Thymus (tissue), 11 donors: Measurements from ENCODE around the gene SLC34A3. TPM values are rescaled to one million over a fixed set of nuclear protein-coding genes. Genes with fewer than 3 reads are reported as not detected.
"Not testable (repeated sequence)": the region's sequence is repeated elsewhere in the genome, so short reads cannot be mapped to it uniquely, and the experiment has no call there.

ENCODE experiments used
- DNase-seq, 9 donors: peaks; one replicate each; pipeline ENCODE4 v3.0.0-alpha.2; 2013; ENCODE audit warnings: low spot score in 9 of 9, low read depth in 6 of 9, missing footprints in 1 of 9
- H3K27ac ChIP-seq, 2 donors: one replicate each; pipeline ENCODE4 v1.5.1; 2013; ENCODE audit warnings: control low read depth in 1 of 2, low read depth in 1 of 2, low read length in 1 of 2, mild to moderate bottlenecking in 1 of 2, moderate library complexity in 1 of 2
- H3K27me3 ChIP-seq, 2 donors: one replicate each; pipeline ENCODE4 v1.5.1; 2013; ENCODE audit warnings: low read length in 1 of 2; ENCODE audit not compliant: control insufficient read depth in 2 of 2, insufficient read depth in 1 of 2
- H3K36me3 ChIP-seq, 2 donors: one replicate each; pipeline ENCODE4 v1.5.1; 2013; ENCODE audit warnings: low read length in 1 of 2, mild to moderate bottlenecking in 1 of 2, moderate library complexity in 1 of 2; ENCODE audit not compliant: control insufficient read depth in 2 of 2, insufficient read depth in 2 of 2
- H3K4me1 ChIP-seq, 2 donors: one replicate each; pipeline ENCODE4 v1.5.1; 2013; ENCODE audit warnings: low read length in 2 of 2; ENCODE audit not compliant: control insufficient read depth in 2 of 2, insufficient read depth in 2 of 2
- H3K4me3 ChIP-seq, 2 donors: one replicate each; pipeline ENCODE4 v1.5.1; 2013; ENCODE audit warnings: low read length in 2 of 2, control low read depth in 1 of 2, mild to moderate bottlenecking in 1 of 2
- H3K9me3 ChIP-seq, 2 donors: one replicate each; pipeline ENCODE4 v1.5.1; 2013; ENCODE audit warnings: low read length in 1 of 2, mild to moderate bottlenecking in 1 of 2; ENCODE audit not compliant: control insufficient read depth in 2 of 2, insufficient read depth in 1 of 2
- WGBS: extraction: QIAGEN DNeasy Blood & Tissue Kit; methylation state at CpG from one replicate; pipeline ENCODE4 v1.1.7; 2013; 5-methylcytosine and 5-hydroxymethylcytosine counted together
- polyA plus RNA-seq: library from polyadenylated mRNA; stranded (reverse); fragments of 200-250 nt; gene quantifications from one replicate; pipeline ENCODE4 v1.2.3, GENCODE V29; 2013
- total RNA-seq: library from RNA; stranded (reverse); fragments of 120-200 nt; gene quantifications from one replicate; pipeline ENCODE4 v1.2.4, GENCODE V29; 2013
- donor health status: healthy.

SLC34A3 gene
- total and polyA plus RNA-seq, 2 donors, result 0.14 TPM; not detected in 1

GRCh38 chr9:137237759-137238726, 7.3 kb downstream of the SLC34A3 start:
- WGBS, result 95% methylated on average over 13 of the region's 13 CpGs
- H3K27ac ChIP-seq, result no peak overlapping the region
- no peak overlapping the region for H3K4me3 ChIP-seq
- peaks cover 0 to 24% of the 10 kb centered on the region in 2 donors for H3K27me3 ChIP-seq
- no peak for DNase-seq
- peaks cover 28 to 40% of the 10 kb centered on the region in 2 donors for H3K4me1 ChIP-seq
- H3K9me3 ChIP-seq, result no peaks in the 10 kb centered on the region
- H3K36me3 ChIP-seq, result peaks cover 7 to 12% of the 10 kb centered on the region in 2 donors

DNA sequence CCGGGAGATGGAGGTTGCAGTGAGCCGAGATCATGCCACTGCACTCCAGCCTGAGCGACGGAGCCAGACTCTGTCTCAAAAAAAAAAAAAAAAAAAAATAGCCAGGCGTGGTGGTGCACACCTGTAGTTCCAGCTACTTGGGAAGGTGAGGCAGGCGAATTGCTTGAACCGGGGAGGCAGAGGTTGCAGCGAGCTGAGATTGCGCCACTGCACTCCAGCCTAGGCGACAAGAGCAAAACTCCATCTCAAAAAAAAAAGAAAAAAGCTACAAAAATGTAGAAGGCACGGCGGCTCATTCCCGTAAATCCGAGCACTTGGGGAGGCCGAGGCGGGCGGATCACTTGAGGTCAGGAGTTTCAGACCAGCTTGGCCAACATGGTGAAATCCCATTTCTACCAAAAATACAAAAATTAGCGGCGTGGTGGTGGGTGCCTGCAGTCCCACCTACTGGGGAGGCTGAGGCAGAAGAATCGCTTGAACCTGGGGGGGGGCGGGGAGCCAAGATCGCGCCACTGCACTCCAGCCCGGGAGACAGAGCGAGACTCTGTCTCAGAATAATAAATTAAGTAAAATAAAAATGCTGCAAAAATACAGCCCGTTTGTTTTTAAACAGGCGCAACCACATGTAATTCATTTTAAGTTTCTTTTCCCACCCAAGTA, 9.0 kb downstream of the SLC34A3 start:
- Histone ChIP-seq H3K4me3 (peak overlapping the region; percentile 59 to 69), H3K4me1 (peaks cover 28 to 51% of the 10 kb centered on the region in 2 donors), H3K36me3 (peaks cover 11 to 19% of the 10 kb centered on the region in 2 donors), H3K27ac (peak overlapping the region; percentile 96 to 98), H3K27me3 (peaks cover 0 to 11% of the 10 kb centered on the region in 2 donors)
- WGBS, result 63% methylated on average over 27 of the region's 27 CpGs
- not testable (repeated sequence) for H3K9me3 ChIP-seq, DNase-seq

GRCh38 chr9:137240318-137240840, 9.7 kb downstream of the SLC34A3 start:
- H3K4me1 ChIP-seq, result peaks cover 28 to 51% of the 10 kb centered on the region in 2 donors
- peak in 6 of 9 donors; percentile 33 to 74 (median 58) for DNase-seq
- under 1% methylated on average over 58 of the region's 58 CpGs for WGBS
- no peaks in the 10 kb centered on the region for H3K9me3 ChIP-seq
- H3K27me3 ChIP-seq, result peaks cover 0 to 4% of the 10 kb centered on the region in 2 donors
- peak overlapping the region; percentile 59 to 69 for H3K4me3 ChIP-seq
- peak overlapping the region; percentile 96 to 98 for H3K27ac ChIP-seq
- peaks cover 11 to 19% of the 10 kb centered on the region in 2 donors for H3K36me3 ChIP-seq

GRCh38 chr9:137240841-137241489, 10.3 kb downstream of the SLC34A3 start, which contains the start of gene TUBB4B:
TSS of gene TUBB4B (plus strand) at chr9:137241287. CDS start at chr9:137241361, 74 bp downstream.
- peaks cover 27 to 49% of the 10 kb centered on the region in 2 donors for H3K4me1 ChIP-seq
- peak; percentile 99 to 100 (median 99) for DNase-seq
- peak within 1 kb of the TSS; percentile 96 to 98 for H3K27ac ChIP-seq
- peak within 1 kb of the TSS; percentile 73 to 78 for H3K4me3 ChIP-seq
- H3K27me3 ChIP-seq, result no peaks in the 10 kb centered on the region
- H3K36me3 ChIP-seq, result peaks cover 11 to 19% of the 10 kb centered on the region in 2 donors
- under 1% methylated on average over 67 of the region's 67 CpGs for WGBS
- H3K9me3 ChIP-seq, result no peaks in the 10 kb centered on the region

- Histone ChIP-seq H3K27me3 (no peaks in the 10 kb centered on the region), H3K27ac (peak overlapping the region in 1 of 2 donors; percentile 97), H3K36me3 (peaks cover 11 to 19% of the 10 kb centered on the region in 2 donors), H3K4me3 (peak overlapping the region; percentile 73 to 78), H3K9me3 (no peaks in the 10 kb centered on the region), H3K4me1 (peaks cover 20 to 42% of the 10 kb centered on the region in 2 donors)
- WGBS, result 6% methylated on average over 81 of the region's 83 CpGs
- DNase-seq, result peak in 1 of 9 donors; percentile 32
These were observed 11.0 kb downstream of the SLC34A3 start for GRCh38 chr9:137241490-137242268.

DNA sequence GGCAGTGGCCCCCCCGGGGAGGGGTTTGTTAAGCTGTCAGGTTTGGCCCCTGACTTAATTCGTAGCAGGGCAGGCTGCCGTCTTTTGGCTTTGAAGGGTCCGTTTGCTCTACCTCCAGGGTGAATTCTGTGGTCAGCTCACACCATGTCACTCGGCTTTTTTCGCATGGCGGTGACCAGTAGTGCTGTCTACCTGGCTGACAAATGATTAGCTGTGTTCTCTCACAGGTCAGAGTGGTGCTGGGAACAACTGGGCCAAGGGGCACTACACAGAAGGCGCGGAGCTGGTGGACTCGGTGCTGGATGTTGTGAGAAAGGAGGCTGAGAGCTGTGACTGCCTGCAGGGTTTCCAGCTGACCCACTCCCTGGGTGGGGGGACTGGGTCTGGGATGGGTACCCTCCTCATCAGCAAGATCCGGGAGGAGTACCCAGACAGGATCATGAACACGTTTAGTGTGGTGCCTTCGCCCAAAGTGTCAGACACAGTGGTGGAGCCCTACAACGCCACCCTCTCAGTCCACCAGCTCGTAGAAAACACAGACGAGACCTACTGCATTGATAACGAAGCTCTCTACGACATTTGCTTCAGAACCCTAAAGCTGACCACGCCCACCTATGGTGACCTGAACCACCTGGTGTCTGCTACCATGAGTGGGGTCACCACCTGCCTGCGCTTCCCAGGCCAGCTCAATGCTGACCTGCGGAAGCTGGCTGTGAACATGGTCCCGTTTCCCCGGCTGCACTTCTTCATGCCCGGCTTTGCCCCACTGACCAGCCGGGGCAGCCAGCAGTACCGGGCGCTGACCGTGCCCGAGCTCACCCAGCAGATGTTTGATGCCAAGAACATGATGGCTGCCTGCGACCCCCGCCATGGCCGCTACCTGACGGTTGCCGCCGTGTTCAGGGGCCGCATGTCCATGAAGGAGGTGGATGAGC, 11.8 kb downstream of the SLC34A3 start:
- H3K4me3 ChIP-seq, result peak overlapping the region; percentile 73 to 78
- H3K36me3 ChIP-seq, result peaks cover 11 to 19% of the 10 kb centered on the region in 2 donors
- H3K27ac ChIP-seq, result no peak overlapping the region
- WGBS, result 93% methylated on average over 36 of the region's 36 CpGs
- no peaks in the 10 kb centered on the region for H3K27me3 ChIP-seq
- H3K9me3 ChIP-seq, result no peaks in the 10 kb centered on the region
- no peak for DNase-seq
- peaks cover 17 to 37% of the 10 kb centered on the region in 2 donors for H3K4me1 ChIP-seq

- H3K4me3 ChIP-seq, result peak overlapping the region in 1 of 2 donors; percentile 78
- H3K36me3 ChIP-seq, result peaks cover 11 to 19% of the 10 kb centered on the region in 2 donors
- H3K27ac ChIP-seq, H3K27me3 ChIP-seq, DNase-seq, H3K9me3 ChIP-seq: not testable (repeated sequence)
- H3K4me1 ChIP-seq, result peaks cover 17 to 37% of the 10 kb centered on the region in 2 donors
- 97% methylated on average over 18 of the region's 18 CpGs for WGBS
These were observed 12.5 kb downstream of the SLC34A3 start for GRCh38 chr9:137243266-137243625.
